ENCODE data around the gene MAML1. TPM values are rescaled to one million over a fixed set of nuclear protein-coding genes. Genes with fewer than 3 reads are reported as not detected.

Gene MAML1
- total RNA-seq, 1 donor from 2014 or later: 29.1 TPM

DNA sequence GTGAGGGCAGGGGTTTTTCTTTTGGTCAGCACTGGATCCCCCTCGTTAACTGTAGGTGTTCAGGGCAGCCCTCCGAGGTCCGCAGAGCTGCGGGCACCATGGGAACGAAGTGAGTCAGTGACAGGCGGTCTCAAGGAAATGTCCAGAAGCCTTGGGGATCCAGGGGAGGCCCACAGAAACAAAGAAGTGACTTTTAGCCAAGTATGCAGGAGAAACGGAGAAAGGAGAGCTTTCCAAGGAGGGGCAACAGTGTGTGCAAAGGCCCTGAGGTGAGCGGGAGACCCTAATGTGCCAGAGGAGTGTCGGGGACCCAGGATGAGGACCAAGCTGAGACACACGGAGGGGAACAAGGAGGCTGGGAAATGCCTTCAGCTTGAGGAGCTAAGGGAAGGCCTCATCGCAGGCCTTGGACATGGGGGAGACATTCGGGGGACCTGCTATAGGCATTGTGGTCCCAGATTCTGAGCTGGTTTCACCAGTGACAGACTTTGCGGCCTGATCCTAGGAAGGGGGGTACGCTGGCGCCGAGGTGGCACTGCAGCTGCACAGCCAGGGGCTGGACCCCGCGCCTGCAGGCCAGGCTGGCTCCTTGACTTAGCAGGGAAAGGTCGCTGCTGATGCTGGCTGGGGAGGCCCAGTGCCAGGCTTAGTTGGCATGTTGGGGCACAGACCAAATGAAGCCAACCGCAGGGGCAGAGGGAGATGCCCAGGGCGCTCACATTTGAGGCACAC, 64.4 kb downstream of the MAML1 start:
- Mint-ChIP-seq H3K4me1 (peaks cover 7% of the 10 kb centered on the region), H3K27me3 (ENCODE audit: insufficient read depth, low read depth) (peaks cover 20% of the 10 kb centered on the region), H3K36me3 (peaks cover 15% of the 10 kb centered on the region), H3K27ac (peak overlapping the region; percentile 72), H3K9me3 (no peaks in the 10 kb centered on the region), H3K4me3 (peak overlapping the region; percentile 79)
- peaks cover 1% of the 10 kb centered on the region for H3K4me1 ChIP-seq
- peak overlapping the region; percentile 67 for H3K4me3 ChIP-seq
- no peak overlapping the region for H3K27ac ChIP-seq
- no peak for TF ChIP-seq EZH2 (IDR thresholded peaks at IDR 0.05)
- TF ChIP-seq, protein P1, sequence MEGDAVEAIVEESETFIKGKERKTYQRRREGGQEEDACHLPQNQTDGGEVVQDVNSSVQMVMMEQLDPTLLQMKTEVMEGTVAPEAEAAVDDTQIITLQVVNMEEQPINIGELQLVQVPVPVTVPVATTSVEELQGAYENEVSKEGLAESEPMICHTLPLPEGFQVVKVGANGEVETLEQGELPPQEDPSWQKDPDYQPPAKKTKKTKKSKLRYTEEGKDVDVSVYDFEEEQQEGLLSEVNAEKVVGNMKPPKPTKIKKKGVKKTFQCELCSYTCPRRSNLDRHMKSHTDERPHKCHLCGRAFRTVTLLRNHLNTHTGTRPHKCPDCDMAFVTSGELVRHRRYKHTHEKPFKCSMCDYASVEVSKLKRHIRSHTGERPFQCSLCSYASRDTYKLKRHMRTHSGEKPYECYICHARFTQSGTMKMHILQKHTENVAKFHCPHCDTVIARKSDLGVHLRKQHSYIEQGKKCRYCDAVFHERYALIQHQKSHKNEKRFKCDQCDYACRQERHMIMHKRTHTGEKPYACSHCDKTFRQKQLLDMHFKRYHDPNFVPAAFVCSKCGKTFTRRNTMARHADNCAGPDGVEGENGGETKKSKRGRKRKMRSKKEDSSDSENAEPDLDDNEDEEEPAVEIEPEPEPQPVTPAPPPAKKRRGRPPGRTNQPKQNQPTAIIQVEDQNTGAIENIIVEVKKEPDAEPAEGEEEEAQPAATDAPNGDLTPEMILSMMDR (IDR thresholded peaks at IDR 0.05): no peak
- no peak for TF ChIP-seq EZH2phosphoT487 (IDR thresholded peaks at IDR 0.05)
- peaks cover 26% of the 10 kb centered on the region for H3F3A ChIP-seq (ENCODE audit: low read depth)
- peaks cover 20% of the 10 kb centered on the region for H3K27me3 ChIP-seq
- H3K36me3 ChIP-seq: no peaks in the 10 kb centered on the region
- H2AFZ ChIP-seq (replicated peaks): no peak overlapping the region
- no peaks in the 10 kb centered on the region for H3K79me2 ChIP-seq (ENCODE audit: low read depth)
- H3K4me2 ChIP-seq: peak overlapping the region; percentile 98
- no peak for DNase-seq (ENCODE audit: low spot score)
- H4K20me1 ChIP-seq (ENCODE audit: low read depth): peaks cover 29% of the 10 kb centered on the region
- H3K9ac ChIP-seq: no peak overlapping the region
- H3K9me3 ChIP-seq (ENCODE audit: low read depth): no peaks in the 10 kb centered on the region

DNA sequence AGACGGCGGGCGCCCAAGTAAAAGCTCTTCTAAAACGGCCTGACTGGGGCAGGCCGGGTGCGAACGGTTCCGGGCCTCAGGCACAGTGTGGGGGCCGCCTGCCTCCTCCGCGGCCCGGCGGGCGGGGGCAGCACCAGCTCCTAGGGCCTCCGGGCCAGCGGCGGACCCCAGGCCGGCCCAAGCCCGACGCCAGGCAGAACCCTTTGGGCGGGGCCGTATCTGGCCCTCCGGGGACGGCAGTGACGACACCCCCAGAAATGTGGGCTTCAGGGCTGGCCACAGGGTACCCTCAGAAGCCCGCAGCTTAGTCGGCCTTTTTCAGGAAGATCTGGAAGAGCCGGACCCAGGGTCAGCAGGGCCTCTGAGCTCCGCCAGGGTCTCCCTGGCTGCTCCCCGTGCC, 65.1 kb downstream of the MAML1 start:
- H3K79me2 ChIP-seq (ENCODE audit: low read depth): peaks cover 4% of the 10 kb centered on the region
- peaks cover 20% of the 10 kb centered on the region for H3K27me3 ChIP-seq
- H3F3A ChIP-seq (ENCODE audit: low read depth): peaks cover 33% of the 10 kb centered on the region
- H3K27ac Mint-ChIP-seq: no peak overlapping the region
- no peak overlapping the region for H3K4me2 ChIP-seq
- peaks cover 17% of the 10 kb centered on the region for H3K36me3 Mint-ChIP-seq
- H3K9ac ChIP-seq: no peak overlapping the region
- H3K27me3 Mint-ChIP-seq (ENCODE audit: insufficient read depth, low read depth): peaks cover 19% of the 10 kb centered on the region
- H3K9me3 ChIP-seq (ENCODE audit: low read depth): no peaks in the 10 kb centered on the region
- H2AFZ ChIP-seq (replicated peaks): no peak overlapping the region
- no peaks in the 10 kb centered on the region for H3K9me3 Mint-ChIP-seq
- H3K4me1 Mint-ChIP-seq: peaks cover 12% of the 10 kb centered on the region
- H3K27ac ChIP-seq: no peak overlapping the region
- peaks cover 36% of the 10 kb centered on the region for H4K20me1 ChIP-seq (ENCODE audit: low read depth)
- no peaks in the 10 kb centered on the region for H3K36me3 ChIP-seq
- H3K4me3 ChIP-seq: no peak overlapping the region
- DNase-seq (ENCODE audit: low spot score): no peak
- peak overlapping the region; percentile 55 for H3K4me3 Mint-ChIP-seq
- TF ChIP-seq EZH2 (IDR thresholded peaks at IDR 0.05): no peak
- TF ChIP-seq, protein P1 (IDR thresholded peaks at IDR 0.05): no peak
- no peak for TF ChIP-seq EZH2phosphoT487 (IDR thresholded peaks at IDR 0.05)
- peaks cover 8% of the 10 kb centered on the region for H3K4me1 ChIP-seq

DNA sequence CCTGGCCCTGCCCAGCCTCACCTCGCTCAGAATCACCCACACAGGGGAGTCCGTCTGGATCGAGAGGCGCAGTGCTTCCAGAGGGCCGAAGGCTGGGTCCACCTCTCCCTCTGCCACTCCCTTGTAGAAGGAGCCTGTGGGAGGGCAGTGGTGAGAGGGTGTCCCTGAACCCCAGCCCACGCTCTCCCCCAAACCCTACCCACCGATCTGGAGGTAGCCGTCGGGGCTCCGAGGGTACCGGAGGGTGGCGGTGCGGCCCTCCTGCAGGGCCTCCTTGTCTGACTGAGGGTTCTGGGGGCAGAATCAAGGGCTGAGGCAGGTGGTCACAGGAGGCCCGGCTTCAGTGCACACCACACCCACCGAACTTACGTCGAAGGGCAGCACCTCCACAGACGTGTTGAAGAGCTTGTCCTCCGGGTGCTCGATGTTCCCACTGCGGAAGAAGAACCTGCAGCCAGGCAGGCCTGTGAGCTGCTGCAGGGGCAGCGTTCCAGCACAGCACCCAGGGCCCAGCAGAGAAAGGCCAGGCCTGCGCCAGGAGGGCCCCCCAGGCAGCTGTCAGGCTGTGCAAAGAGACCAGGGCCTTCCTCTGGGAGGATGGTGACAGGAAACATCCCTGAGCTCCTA, 65.6 kb downstream of the MAML1 start:
- Histone ChIP-seq H3K36me3 (no peaks in the 10 kb centered on the region), H3K9ac (no peak overlapping the region)
- DNase-seq (ENCODE audit: low spot score): no peak

More for the DNA sequence above, 65.6 kb downstream of the MAML1 start:
- H3K27ac ChIP-seq: no peak overlapping the region
- peaks cover 20% of the 10 kb centered on the region for H3K27me3 ChIP-seq
- peaks cover 41% of the 10 kb centered on the region for H4K20me1 ChIP-seq (ENCODE audit: low read depth)
- H3K27ac Mint-ChIP-seq: no peak overlapping the region
- peaks cover 18% of the 10 kb centered on the region for H3K36me3 Mint-ChIP-seq
- no peak overlapping the region for H3K4me3 Mint-ChIP-seq
- no peak overlapping the region for H3K4me2 ChIP-seq
- peaks cover 5% of the 10 kb centered on the region for H3K79me2 ChIP-seq (ENCODE audit: low read depth)
- H2AFZ ChIP-seq (replicated peaks): no peak overlapping the region
- peaks cover 14% of the 10 kb centered on the region for H3K4me1 Mint-ChIP-seq
- H3K4me3 ChIP-seq: no peak overlapping the region
- H3K9me3 ChIP-seq (ENCODE audit: low read depth): no peaks in the 10 kb centered on the region
- H3F3A ChIP-seq (ENCODE audit: low read depth): peaks cover 35% of the 10 kb centered on the region
- H3K4me1 ChIP-seq: peaks cover 13% of the 10 kb centered on the region
- TF ChIP-seq, protein P1 (IDR thresholded peaks at IDR 0.05): no peak
- no peak for TF ChIP-seq EZH2 (IDR thresholded peaks at IDR 0.05)
- TF ChIP-seq EZH2phosphoT487 (IDR thresholded peaks at IDR 0.05): no peak
- no peaks in the 10 kb centered on the region for H3K9me3 Mint-ChIP-seq
- peaks cover 19% of the 10 kb centered on the region for H3K27me3 Mint-ChIP-seq (ENCODE audit: insufficient read depth, low read depth)

Data from neural progenitor cell (in vitro differentiated cells).